ENCODE results near the gene TSPEAR.
"Not testable (repeated sequence)": the region's sequence is repeated elsewhere in the genome, so short reads cannot be mapped to it uniquely, and the experiment has no call there.

TSPEAR gene

DNA sequence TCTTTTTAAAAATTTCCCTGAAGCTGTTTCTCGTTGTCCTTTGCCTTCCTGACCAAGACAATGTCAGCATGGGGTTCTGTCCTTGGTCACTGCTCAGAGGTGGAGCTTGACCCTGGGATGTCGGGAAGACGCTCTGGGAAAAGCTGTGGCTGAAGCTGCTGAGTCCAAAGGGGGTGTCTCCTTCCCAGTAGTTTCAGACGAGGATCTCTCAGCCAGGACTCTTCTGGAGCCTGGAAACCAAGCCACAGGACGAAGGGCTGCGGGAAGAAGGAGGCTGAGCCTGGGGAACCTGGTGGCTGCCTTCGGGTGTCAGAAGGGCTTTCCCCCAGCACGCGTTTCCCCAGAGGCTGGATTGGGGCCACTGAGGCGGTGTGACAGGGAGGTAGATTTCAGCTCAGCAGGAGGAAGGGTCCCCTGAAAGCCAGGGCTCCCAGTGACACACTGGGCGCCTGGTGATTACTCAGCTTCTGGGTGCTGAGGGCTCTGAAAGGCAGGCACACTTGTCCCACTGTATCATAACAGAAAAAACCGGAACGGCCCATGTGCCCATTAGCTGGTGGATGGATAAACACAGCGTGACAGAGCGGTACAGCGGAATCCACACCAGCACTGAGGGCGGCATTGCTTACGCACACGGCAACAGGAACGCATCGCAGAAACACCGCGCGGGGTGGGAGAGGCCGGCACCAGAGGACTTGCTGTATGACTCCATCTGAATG is 24.4 kb downstream of the TSPEAR start:
- no peak for DNase-seq (ENCODE audit: extremely low read depth in 1 of 2, low read depth in 1 of 2)

DNA sequence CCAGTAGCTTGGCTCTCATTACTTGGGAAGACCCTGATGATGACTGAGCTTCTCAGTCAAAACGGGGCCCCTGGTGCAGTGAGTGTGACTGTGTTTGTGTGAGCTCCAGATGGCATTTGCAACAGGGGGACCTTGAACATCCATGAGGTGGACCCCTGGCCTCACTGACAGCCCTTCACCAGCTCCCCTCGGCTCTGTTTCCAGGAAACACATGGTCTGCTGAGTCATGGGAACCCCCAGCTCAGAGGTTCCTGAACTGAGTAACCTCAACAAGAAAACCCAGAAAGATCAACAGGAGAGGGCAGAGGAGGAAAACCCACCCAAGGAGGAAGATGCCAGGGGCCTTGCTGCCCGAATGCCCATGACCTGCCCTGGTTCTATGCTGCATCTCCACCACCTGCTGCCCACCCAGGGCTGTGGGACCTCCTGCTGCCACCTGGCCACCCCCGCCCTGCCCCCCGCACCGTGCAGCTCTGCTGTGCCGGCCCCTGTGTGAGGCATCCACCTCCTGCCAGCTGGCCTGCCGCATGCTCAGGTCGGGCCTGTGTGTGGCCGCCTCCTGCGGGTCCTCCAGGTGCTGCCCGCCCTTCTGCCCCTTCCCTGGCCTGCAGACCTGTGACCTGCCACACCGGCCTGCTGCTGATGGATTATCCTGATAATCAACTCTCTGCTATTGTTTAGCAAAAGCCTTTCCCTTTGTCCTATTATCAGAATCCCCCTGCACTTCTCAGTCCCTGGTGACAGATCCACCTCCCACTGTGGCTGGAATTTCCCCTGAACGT is 25.2 kb downstream of the TSPEAR start:
- DNase-seq (ENCODE audit: extremely low read depth in 1 of 2, low read depth in 1 of 2): no peak

DNA sequence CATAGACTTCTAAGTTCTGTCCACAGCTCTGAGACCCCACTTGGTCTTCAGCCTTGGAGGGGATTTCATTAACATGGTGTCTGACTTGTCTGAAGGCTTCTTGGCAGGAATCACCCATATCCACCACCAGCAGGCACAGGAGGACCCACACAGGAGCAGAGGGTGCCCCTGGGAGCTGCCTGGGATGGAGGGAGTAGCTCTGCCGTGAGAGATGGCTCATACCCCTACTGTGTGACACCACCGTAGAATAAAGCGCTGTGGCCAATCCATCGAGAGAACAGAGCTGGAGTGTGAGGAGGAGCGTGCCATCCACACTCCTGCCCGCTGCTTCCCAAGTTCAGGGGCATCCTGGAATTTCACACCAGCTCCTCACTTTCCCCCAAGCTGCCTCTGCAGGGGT is 26.3 kb downstream of the TSPEAR start:
- DNase-seq (ENCODE audit: extremely low read depth in 1 of 2, low read depth in 1 of 2): not testable (repeated sequence)

DNA sequence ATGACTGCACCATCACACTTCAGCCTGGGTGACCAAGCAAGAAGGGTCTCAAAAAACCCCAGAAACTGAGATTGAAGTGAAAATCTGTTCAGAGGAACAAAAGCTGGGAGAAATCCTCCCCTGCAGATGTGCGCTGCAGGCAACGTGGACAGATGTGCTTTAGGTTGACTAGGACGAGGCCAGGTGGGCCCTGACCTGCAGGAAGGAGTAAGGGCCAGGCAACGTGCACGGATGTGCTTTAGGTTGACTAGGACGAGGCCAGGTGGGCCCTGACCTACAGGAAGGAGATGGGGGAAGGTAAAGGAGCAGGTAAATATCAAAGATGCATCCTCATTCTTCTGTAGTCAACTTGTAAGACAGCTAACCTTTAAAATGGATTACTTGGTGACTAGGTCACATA is 26.9 kb downstream of the TSPEAR start:
- no peak for DNase-seq (ENCODE audit: extremely low read depth in 1 of 2, low read depth in 1 of 2)

DNA sequence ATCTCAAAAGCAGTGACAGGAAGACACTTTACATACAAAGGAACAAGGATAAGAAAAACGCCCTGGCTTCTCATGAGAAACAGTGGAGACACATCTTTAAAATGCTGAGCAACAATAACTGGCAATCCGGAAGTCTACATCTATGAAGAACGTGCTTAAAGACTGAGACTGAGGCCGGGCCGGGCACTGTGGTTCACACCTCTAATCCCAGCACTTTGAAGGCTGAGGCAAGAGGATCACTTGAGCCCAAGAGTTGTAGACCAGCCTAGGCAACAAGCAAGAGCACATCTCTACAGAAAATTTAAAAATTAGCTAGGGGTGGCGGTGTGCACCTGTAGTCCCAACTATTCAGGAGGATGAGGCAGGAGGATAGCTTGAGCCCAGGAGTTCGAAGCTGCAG is 27.3 kb downstream of the TSPEAR start:
- DNase-seq (ENCODE audit: extremely low read depth in 1 of 2, low read depth in 1 of 2): no peak

DNA sequence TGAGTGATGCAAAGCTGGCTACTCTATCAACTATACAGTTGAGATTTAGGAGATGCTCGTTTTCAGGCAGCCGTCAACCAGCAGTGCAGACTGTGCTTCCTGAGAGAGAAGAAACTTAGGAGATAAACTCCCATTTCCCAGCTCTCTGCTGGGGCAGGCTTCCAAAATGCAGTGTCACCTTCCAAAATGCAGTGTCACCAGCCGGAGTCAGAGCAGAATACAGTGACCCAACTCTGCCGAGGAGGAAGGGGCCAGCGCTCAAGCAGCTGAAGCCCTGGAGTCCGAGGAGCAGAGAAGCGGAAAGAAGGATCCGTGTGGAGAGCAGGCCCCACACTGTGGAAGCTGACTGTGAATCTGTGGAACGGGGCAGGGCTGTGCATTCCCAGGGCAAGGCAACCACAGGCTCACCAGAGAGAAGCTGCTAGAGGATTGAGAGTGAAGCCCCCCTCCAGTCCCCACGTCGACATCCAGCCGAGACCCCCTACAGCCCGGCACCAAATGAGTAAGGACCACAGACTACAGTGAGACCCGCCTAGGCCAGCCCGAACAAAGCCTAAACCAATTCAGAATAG is 28.7 kb downstream of the TSPEAR start:
- no peak for DNase-seq (ENCODE audit: extremely low read depth in 1 of 2, low read depth in 1 of 2)

DNA sequence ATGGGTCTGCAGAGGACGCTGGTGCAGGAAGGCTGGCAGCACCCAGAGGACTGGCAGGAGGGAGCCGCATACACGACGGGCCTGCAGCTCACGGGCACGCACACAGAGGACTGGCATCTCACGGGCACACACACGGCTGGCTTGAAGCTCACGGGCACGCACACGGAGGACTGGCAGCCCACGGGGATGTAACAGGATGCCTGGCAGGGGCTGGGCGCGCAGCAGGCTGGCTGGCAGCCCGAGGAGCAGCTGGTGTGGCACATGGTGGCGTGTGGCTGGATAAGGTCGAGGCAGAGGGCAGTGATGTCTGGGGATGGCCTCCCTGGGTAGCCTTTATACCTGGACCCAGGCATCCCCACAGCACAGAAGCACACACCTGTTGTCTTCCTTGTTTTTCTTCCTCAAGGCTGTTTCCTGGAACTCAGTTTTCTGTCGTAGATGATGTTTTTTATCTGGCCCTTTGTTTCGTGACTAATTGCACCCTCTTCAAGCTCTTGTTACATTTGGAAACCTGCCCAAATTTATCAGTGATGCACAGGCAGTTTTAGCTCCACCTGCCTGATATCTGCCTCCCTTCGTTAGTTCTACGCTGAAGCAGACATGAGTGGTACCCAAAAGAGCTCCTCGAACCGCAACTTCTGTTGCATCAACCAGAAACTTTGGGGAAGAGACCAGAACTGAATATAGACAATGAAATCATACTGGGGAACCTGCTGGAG is 29.4 kb downstream of the TSPEAR start, which contains the start of gene KRTAP12-1:
Gene KRTAP12-1, minus strand, starts transcription at position 303 of the 719 bp plus-strand sequence. Its CDS starts 40 bp downstream, at position 263.
- DNase-seq (ENCODE audit: extremely low read depth in 1 of 2, low read depth in 1 of 2): no peak

DNA sequence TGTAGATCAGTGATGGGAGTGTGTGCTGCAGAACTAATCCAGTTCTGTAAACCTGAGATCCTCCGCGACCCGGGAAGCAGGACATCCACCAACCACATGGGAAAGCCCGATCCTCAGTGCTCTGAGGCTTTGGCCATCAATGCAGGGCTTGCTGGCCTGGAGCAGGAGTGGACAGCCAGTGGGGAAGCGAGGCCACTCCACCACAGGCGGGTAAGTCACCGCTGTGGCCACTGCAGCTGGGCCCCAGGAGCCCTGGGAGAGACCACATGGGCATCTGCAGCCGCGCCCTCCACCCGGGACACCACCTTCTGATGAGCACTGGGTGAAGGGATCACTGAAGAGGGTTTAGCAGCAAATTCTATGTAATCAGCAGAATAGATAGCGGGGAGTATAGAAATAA is 30.2 kb downstream of the TSPEAR start:
- DNase-seq (ENCODE audit: extremely low read depth in 1 of 2, low read depth in 1 of 2): no peak

DNA sequence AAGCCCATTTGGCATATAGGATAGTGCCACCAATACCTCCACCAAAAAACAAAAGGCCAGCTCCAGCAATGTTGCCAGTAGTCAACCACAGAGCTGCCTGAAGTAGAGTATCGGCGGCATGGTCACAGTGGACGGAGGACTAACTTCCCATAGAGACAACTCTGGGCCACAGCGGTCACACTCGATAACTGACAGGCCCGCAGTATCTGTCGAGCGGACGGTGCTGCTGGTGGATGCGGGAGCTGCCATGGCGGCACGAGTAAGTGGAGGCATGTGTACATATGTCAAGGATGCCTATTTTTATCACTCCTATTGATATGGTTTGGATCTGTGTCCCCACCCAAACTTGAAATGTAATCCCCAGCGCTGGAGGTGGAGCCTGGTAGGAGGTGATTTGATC is 33.5 kb downstream of the TSPEAR start:
- no peak for DNase-seq (ENCODE audit: extremely low read depth in 1 of 2, low read depth in 1 of 2)

DNA sequence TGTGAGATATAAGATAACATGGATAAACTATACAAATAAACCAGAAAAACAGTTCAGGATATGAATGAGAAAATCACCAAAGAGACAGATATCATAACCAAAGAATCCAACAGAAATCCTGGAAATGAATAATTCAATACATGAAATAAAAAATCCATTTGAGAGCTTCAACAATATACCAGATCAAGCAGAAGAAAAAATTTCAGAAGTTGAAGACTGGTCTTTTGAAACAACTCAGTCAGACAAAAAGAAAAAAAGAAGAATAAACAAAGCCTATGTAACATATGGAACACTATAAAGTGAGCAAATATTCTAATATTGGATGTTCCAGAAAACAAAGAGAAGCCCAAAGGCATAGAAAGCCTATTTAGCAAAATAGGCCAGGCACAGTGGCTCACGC is 39.5 kb downstream of the TSPEAR start:
- DNase-seq (ENCODE audit: extremely low read depth in 1 of 2, low read depth in 1 of 2): no peak

DNA sequence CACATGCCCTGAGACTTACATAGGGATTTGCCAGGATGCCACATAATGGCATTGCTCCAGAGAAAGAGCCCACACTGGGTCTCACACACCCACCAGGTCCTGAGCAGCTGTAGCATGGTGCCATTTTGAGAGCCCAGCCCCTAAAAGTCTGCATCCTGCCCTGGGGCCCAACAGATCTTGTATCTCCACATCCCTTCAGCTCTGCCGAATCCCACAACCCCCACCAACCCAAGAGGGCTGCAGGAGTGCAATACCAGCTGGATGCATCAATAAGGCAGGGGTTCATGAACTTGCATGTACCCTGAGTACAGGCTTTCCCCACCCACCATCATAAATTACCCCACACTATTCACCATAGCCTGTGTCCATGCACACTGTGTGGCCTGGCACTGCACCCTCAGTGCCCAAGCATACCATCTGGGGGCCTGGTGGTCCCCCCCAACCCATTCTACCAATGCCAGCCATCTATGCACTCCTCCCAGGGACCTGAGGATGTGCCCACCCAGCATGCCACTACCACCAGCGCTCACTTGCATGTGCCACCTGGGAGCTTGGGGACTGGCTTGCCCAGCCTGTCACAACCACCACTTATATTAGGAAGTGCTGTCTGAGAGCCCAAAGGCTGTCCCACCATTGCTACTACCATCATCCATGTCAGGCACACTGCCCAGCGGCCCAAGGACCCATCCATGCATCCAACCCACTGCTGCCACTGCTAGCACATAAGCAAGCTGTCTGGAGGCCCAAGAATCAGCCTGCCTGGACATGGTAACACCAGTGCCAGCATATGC is 40.5 kb downstream of the TSPEAR start:
- DNase-seq (ENCODE audit: extremely low read depth in 1 of 2, low read depth in 1 of 2): no peak

DNA sequence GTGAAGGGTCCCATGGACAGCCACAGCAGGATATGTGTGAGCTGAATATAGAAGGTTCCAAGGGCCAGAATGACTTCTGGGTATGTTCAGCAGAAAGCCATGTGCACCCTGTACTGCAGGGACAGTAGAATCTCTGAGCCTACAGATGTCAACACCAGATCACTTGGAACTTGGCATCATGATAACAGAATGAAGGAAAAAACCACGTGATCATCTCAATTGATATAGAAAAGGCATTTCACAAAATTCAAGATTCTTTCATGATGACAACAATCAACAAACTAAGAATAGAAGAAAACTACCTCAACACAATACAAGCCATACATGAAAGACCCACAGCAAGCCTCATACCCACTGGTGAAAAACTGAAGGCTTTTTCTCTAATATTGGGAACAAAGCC is 43.8 kb downstream of the TSPEAR start:
- DNase-seq (ENCODE audit: extremely low read depth in 1 of 2, low read depth in 1 of 2): no peak

DNA sequence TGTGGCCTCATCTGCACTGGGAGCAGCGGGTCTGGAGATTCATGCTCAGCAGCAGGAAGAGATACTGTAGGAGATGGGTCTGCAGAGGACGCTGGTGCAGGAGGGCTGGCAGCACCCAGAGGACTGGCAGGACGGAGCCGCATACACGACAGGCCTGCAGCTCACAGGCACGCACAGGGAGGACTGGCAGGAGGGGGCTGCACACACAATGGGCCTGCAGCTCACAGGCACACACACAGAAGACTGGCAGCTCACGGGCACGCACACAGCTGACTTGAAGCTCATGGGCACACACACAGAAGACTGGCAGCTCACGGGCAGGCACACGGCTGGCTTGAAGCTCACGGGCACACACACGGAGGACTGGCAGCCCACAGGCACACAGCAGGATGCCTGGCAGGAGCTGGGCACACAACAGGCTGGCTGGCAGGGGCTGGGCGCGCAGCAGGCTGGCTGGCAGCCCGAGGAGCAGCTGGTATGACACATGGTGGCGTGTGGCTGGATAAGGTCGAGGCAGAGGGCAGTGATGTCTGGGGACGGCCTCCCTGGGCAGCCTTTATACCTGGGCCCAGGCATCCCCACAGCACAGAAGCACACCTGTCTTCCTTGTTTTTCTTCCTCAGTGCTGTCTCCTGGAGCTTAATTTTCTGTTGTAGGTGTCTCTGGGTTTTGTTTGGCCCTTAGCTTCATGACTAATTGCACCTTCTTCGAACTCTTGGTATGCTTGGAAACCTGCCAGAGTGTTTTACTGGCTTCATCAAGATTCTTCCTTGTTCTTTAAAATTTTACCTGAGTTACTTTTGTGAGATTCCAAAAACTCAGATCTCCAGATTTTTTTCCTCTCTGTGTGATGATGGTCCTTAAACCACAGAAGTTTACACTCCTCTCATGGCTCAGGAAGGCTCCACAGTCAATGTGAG is 44.7 kb downstream of the TSPEAR start, which contains the start of gene KRTAP12-2:
Gene KRTAP12-2, minus strand, starts transcription at position 527 of the 920 bp plus-strand sequence. Its CDS starts 41 bp downstream, at position 486.
- no peak for DNase-seq (ENCODE audit: extremely low read depth in 1 of 2, low read depth in 1 of 2)

DNA sequence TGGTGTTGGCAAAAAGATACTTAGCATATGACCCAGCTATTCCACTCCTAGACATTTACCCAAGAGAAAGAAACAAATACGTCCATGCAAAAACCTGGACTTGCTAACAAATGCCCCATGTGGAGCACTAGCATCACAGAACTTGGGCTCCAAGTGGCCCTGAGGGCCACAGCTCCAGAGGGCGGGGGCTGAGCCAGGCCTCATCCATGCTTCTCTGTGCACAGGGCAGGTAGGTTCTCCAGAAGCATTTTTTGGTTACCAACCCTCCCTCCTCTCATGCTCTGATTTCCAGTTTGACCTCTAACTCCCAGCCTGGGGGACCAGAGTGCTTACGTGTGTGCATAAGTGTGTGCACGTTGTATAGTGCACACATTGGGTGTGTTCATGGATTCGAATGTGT is 46.7 kb downstream of the TSPEAR start:
- no peak for DNase-seq (ENCODE audit: extremely low read depth in 1 of 2, low read depth in 1 of 2)

DNA sequence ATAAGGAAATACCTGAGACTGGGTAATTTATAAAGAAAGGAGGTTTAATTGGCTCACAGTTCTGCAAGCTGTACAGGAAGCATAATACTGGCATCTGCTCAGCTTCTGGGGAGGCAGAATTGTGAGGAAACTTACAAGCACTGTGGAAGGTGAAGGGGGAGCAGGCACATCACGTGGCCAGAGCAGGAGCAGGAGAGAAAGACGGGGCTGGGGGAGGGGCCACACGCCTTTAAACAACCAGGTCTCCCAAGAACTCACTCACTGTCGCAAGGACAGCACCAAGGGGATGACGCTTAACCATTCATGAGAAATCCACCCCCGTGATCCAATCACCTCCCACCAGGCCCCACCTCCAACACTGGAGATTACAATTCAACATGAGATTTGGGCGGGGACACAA is 49.8 kb downstream of the TSPEAR start:
- DNase-seq (ENCODE audit: extremely low read depth in 1 of 2, low read depth in 1 of 2): not testable (repeated sequence)

DNA sequence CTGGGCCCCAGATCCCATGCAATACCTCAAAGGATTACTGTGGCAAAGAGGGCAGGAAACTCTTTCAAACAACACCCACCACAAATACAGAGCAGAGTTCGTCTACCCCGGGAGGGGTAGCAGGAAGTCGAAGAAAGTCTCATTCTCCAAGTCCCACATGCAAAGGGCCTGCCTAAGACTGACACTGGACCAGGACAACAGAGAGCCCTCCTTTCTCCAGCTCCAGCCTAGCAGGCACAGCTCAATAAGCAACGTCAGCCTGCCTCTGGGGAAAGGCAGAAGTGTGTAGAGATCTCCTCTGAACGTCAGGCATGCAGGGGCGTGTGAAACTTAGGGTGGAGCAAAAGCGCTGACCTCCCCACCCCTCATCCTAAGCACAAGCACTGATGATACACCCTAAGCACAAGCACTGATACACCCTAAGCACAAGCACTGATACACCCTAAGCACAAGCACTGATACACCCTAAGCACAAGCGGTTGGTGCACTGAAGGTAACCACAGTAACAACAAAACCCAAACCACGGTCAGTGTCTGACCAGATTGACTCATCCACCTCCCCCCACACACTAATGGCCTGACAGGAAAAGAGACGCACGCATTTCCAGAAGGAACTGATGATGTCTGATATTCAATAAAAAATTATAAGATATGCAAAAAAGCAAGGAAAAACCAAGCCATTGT is 52.3 kb downstream of the TSPEAR start:
- no peak for DNase-seq (ENCODE audit: extremely low read depth in 1 of 2, low read depth in 1 of 2)

DNA sequence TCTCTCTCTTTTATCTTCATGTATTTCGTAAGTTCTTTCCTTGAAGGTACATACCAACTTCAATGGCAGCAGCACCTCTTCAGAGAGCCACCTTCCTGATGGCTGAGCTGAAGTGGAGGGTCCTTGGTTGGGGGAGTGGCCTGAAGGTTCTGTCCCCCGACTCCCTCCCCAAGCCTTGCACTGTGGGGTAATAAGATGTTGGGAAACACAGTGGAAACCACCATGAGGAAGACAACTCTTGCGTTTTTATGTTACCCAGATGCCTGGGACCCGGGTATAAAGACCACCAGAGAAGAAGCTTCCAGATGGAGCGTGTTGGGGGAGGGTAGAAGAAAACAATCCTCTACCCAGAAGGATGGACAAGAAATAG is 52.8 kb downstream of the TSPEAR start:
- no peak for DNase-seq (ENCODE audit: extremely low read depth in 1 of 2, low read depth in 1 of 2)

DNA sequence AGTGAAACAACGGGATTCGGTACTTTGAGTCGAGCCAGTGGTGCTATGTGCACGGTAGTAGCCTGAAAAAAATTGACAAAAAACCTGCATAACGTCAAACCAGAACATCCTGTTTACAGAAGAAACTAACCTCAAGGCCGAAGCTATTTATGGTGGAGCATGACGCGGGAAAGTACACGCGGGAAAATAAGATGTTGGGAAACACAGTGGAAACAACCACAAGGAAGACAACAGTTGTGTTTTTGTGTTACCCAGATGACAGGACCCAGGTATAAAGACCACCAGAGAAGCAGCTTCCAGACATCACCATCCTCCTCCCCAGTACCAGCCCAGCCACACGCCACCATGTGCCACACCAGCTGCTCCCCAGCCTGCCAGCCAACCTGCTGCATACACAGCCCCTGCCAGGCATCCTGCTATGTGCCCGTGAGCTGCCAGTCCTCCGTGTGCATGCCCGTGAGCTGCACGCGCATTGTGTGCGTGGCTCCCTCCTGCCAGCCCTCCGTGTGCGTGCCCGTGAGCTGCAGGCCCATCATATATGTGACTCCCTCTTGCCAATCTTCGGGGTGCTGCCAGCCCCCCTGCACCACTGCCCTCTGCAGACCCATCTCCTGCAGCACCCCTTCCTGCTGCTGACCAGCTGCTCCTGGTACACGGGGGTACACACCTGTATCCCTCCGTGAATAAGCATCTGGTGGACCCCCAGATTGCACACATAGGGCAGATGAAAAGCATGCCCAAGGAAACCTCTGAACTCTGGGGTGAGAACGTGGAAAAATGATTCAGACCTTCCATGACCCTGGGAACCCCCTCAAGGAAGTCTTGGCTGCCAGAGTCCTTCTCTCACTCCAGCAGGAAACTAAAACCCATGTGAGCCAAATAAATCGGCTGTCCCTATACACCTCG is 53.5 kb downstream of the TSPEAR start, which contains the start of gene KRTAP12-3:
Gene KRTAP12-3, plus strand, starts transcription at position 298 of the 906 bp plus-strand sequence. Its CDS starts 48 bp downstream, at position 346.
- no peak for DNase-seq (ENCODE audit: extremely low read depth in 1 of 2, low read depth in 1 of 2)
